GM12878 (cell line): ENCODE measurements around the gene AGAP1. TPM values are rescaled to one million over a fixed set of nuclear protein-coding genes. Genes with fewer than 3 reads are reported as not detected.

ENCODE experiments used
- ATAC-seq: fragments of 200-7000 bp; cut with Tn5 transposase; 3 replicates; pipeline ENCODE4 v1.9.1; 2020; ENCODE audit warnings: mild to moderate bottlenecking, moderate library complexity
- BruUV-seq: library from RNA; stranded (reverse); fragments of 400-500 nt; replicated peaks from 2 replicates; lab custom pipeline; 2021; lab: Mats Ljungman, UMichigan
- CTCF ChIA-PET: fragments of 300-600 bp; sonication (Branson Sonifier 250); formaldehyde crosslinking; extraction: SDS; loops from one replicate; lab custom pipeline; 2021; ENCODE audit warnings: inconsistent platforms; lab: Yijun Ruan, JAX
- POLR2A ChIA-PET: fragments of 350-600 bp; formaldehyde crosslinking; extraction: SDS; loops from one replicate; lab custom pipeline; 2021; ENCODE audit warnings: inconsistent platforms; lab: Charles Lee
- RAD21 ChIA-PET: fragments of 300-600 bp; sonication (Branson Sonifier 250); formaldehyde crosslinking; loops from one replicate; lab custom pipeline; 2023; ENCODE audit warnings: antibody characterized with exemption; ENCODE audit not compliant: unreplicated experiment; lab: Charles Lee
- SMC1A ChIA-PET: fragments of 300-600 bp; sonication (Branson Sonifier 250); formaldehyde crosslinking; loops from one replicate; lab custom pipeline; 2023; ENCODE audit not compliant: unreplicated experiment, uncharacterized antibody; lab: Charles Lee
- DNase-seq: peaks from one replicate; pipeline ENCODE4 v3.0.0-alpha.2; 2011; ENCODE audit warnings: low read depth, low spot score
- FAIRE-seq: peaks from 3 replicates; lab custom pipeline; 2011; peaks lifted over from hg19 to GRCh38; lab: Jason Lieb, UNC
- H2AFZ ChIP-seq: 2 replicates; pipeline ENCODE4 v1.6.0; 2011; ENCODE audit warnings: low read depth, low read length, control low read depth; ENCODE audit not compliant: control insufficient read depth
- H3K27ac ChIP-seq: 2 replicates; pipeline ENCODE4 v1.5.1; 2011; ENCODE audit warnings: control low read depth; ENCODE audit not compliant: control insufficient read depth, insufficient read depth
- H3K27me3 ChIP-seq, 2 experiments: replicated peaks in 1 of 2; 2 replicates each; pipeline versions ENCODE4 v1.6.0 to v1.6.1; 2011; ENCODE audit warnings: low read length in 1 of 2; ENCODE audit not compliant: control insufficient read depth in 2 of 2, insufficient read depth in 2 of 2
- H3K36me3 ChIP-seq, 2 experiments: 2 replicates each; pipeline ENCODE4 v1.5.1; 2011; ENCODE audit warnings: low read length in 1 of 2; ENCODE audit not compliant: control insufficient read depth in 2 of 2, insufficient read depth in 2 of 2
- H3K4me1 ChIP-seq: 2 replicates; pipeline ENCODE4 v1.6.1; 2011; ENCODE audit warnings: mild to moderate bottlenecking, low read length, moderate library complexity, mixed read lengths; ENCODE audit not compliant: control insufficient read depth, insufficient read depth
- H3K4me2 ChIP-seq: 2 replicates; pipeline ENCODE4 v1.6.0; 2011; ENCODE audit warnings: control low read depth; ENCODE audit not compliant: control insufficient read depth, insufficient read depth
- H3K4me3 ChIP-seq: fragments of 200-600 bp; sonication (generic); 2 replicates; pipeline ENCODE4 v1.5.1; 2016
- H3K79me2 ChIP-seq: 2 replicates; pipeline ENCODE4 v1.6.0; 2011; ENCODE audit warnings: low read length; ENCODE audit not compliant: control insufficient read depth, insufficient read depth
- H3K9ac ChIP-seq: 2 replicates; pipeline ENCODE4 v1.8.0; 2011; ENCODE audit warnings: low read length, control low read depth, mixed read lengths; ENCODE audit not compliant: control insufficient read depth, insufficient read depth
- H3K9me3 ChIP-seq: replicated peaks from 3 replicates; pipeline ENCODE4 v1.5.1; 2011; ENCODE audit warnings: mild to moderate bottlenecking, low read length; ENCODE audit not compliant: control insufficient read depth, insufficient read depth
- H4K20me1 ChIP-seq: 2 replicates; pipeline ENCODE4 v1.6.0; 2011; ENCODE audit not compliant: control insufficient read depth, insufficient read depth
- CHD2 ChIP-seq: IDR thresholded peaks from 2 replicates; pipeline ENCODE4 v1.6.1; 2011; ENCODE audit warnings: low read depth, low read length, improper control_type of control experiment, borderline replicate concordance
- CTCF ChIP-seq, 3 experiments: IDR thresholded peaks in 2 of 3; conservative IDR thresholded peaks in 1 of 3; 2 replicates each; pipeline ENCODE4 v1.5.1; 2011; ENCODE audit warnings: low read depth in 3 of 3, low read length in 3 of 3, mild to moderate bottlenecking in 3 of 3, control low read depth in 2 of 3, moderate library complexity in 2 of 3, inconsistent platforms in 1 of 3, mixed read lengths in 1 of 3; ENCODE audit not compliant: control insufficient read depth in 2 of 3, insufficient read depth in 1 of 3; ENCODE audit errors: extremely low read depth in 1 of 3
- HDAC2 ChIP-seq: fragments of 200-600 bp; sonication (generic); IDR thresholded peaks from 2 replicates; pipeline ENCODE4 v1.6.1; 2017
- POU2F2 ChIP-seq: IDR thresholded peaks from 3 replicates; pipeline ENCODE4 v1.6.1; 2011; ENCODE audit warnings: low read depth, mild to moderate bottlenecking, low read length, borderline replicate concordance
- RCOR1 ChIP-seq: conservative IDR thresholded peaks from 2 replicates; pipeline ENCODE4 v1.6.1; 2012; ENCODE audit warnings: low read depth, low read length, improper control_type of control experiment
- SMAD5 ChIP-seq: IDR thresholded peaks from 2 replicates; pipeline ENCODE4 v1.6.1; 2016; ENCODE audit warnings: antibody characterized with exemption, low read depth
- WGBS: methylation state at CpG from one replicate; pipeline ENCODE4 v1.1.6; 2016; ENCODE audit warnings: low lambda C conversion rate; ENCODE audit not compliant: insufficient replicate concordance, insufficient coverage; ENCODE audit errors: missing lambda C conversion rate; 5-methylcytosine and 5-hydroxymethylcytosine counted together
- in situ Hi-C: fragments of 300-500 bp; cut with MboI; formaldehyde crosslinking; loops from 9 replicates; pipeline ENCODE4 v1.14.3; 2018; ENCODE audit warnings: mixed read lengths
- intact Hi-C: fragments of 100-400 bp; cut with micrococcal nuclease; formaldehyde crosslinking; loops from one replicate; pipeline ENCODE4 v1.14.2; 2022; ENCODE audit not compliant: unreplicated experiment
- polyA plus RNA-seq, 11 experiments: library from polyadenylated mRNA; depleted of rRNA in 4 of 11; unstranded in 6 of 11; stranded (reverse) in 5 of 11; fragments of >200 nt; fragmentation: Nextera tagmentation in 4 of 11; fragmentation: Illumina TruSeq in 1 of 11; extraction: Ambion mirVana in 4 of 11; extraction: Trizol in 1 of 11; gene quantifications; 1 replicate in 1 of 11; 2 replicates in 10 of 11; pipeline versions ENCODE4 v1.2.1 to v1.2.3, GENCODE V29; 2011 to 2016; ENCODE audit warnings: inconsistent platforms in 2 of 11, missing spikeins in 2 of 11, low read depth in 1 of 11
- total RNA-seq, 4 experiments: library from RNA; depleted of rRNA in 3 of 4; stranded (reverse); fragments of >200 nt in 3 of 4; fragmentation: Illumina TruSeq in 1 of 4; extraction: Trizol in 1 of 4; gene quantifications; 2 replicates each; pipeline versions ENCODE4 v1.2.1 to v1.2.3, GENCODE V29; 2013 to 2021
- TF ChIP-seq, protein P1 (sequence below): fragments of 450-650 bp; IDR thresholded peaks from 2 replicates; pipeline ENCODE4 v1.6.1; 2018; ENCODE audit warnings: borderline replicate concordance, mild to moderate bottlenecking; ENCODE audit not compliant: partially characterized antibody

Gene AGAP1
- total and polyA plus RNA-seq, 10 of the 15 experiments (the other 5 are each of a cell fraction or from before 2014, with no cell fraction given), result 0.05 to 0.15 (median 0.06) TPM; not detected in 7

DNA sequence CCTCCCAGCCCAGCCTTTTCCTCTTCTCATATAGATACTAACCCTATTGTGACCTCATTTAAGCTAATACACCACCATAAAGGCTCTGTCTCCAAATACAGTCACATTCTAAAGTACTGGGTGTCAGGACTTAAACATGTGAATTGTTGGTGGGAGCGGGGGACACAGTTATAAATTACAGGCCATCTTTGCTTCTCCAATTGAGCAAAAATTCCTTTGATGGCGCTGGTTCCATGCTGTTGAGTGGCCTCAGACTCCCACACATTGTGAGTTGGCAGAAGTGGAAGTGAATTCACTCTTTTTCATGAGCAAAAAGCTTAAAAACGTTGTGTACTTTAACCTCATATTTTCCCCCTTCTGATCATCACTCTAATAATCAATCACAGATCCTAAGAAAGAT lies 628.4 kb downstream of the AGAP1 start:
- Histone ChIP-seq H4K20me1 (no peaks in the 10 kb centered on the region), H3K27me3 (no peaks in the 10 kb centered on the region; a peak in 2 of 4 replicates), H3K79me2 (no peaks in the 10 kb centered on the region), H2AFZ (no peak overlapping the region), H3K4me1 (no peaks in the 10 kb centered on the region), H3K4me3 (no peak overlapping the region), H3K4me2 (no peak overlapping the region), H3K27ac (no peak overlapping the region), H3K36me3 (no peaks in the 10 kb centered on the region), H3K9ac (no peak overlapping the region)
- no peak for ATAC-seq
- in situ Hi-C loops (no loop called here), intact Hi-C loops (no loop called here)
- ChIA-PET CTCF (no interaction called here), RAD21 (no interaction called here), SMC1A (no interaction called here), POLR2A (no interaction called here)
- FAIRE-seq, result no peak
- no TSS peak for BruUV-seq
- WGBS, result 30% methylated on average over 3 of the region's 3 CpGs
- DNase-seq, result no peak
- TF ChIP-seq HDAC2 (no peak), CHD2 (no peak), CTCF (IDR thresholded peaks at IDR 0.05 in 2 of 3, conservative IDR thresholded peaks at IDR 0.05 in 1 of 3; ENCODE audit: control insufficient read depth in 2 of 3, extremely low read depth in 1 of 3, insufficient read depth in 1 of 3, low read depth in 3 of 3, low read length in 3 of 3) (no peak), SMAD5 (no peak), POU2F2 (no peak), RCOR1 (no peak)
- TF ChIP-seq, protein P1, sequence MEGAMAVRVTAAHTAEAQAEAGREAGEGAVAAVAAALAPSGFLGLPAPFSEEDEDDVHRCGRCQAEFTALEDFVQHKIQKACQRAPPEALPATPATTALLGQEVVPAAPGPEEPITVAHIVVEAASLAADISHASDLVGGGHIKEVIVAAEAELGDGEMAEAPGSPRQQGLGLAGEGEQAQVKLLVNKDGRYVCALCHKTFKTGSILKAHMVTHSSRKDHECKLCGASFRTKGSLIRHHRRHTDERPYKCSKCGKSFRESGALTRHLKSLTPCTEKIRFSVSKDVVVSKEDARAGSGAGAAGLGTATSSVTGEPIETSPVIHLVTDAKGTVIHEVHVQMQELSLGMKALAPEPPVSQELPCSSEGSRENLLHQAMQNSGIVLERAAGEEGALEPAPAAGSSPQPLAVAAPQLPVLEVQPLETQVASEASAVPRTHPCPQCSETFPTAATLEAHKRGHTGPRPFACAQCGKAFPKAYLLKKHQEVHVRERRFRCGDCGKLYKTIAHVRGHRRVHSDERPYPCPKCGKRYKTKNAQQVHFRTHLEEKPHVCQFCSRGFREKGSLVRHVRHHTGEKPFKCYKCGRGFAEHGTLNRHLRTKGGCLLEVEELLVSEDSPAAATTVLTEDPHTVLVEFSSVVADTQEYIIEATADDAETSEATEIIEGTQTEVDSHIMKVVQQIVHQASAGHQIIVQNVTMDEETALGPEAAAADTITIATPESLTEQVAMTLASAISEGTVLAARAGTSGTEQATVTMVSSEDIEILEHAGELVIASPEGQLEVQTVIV, result no peak
- TF ChIP-seq, all 136 proteins: peak for 0
- H3K9me3 ChIP-seq, result no peaks in the 10 kb centered on the region
